IPS-NIHi7 (cell line): Measurements from ENCODE around the gene HHATL.
A peak's percentile ranks its signal among the peaks of the same experiment; 100 is the strongest.

Source experiments
- DNase-seq: peaks from one replicate; pipeline ENCODE4 v3.0.0; 2012; ENCODE audit warnings: mixed read lengths; ENCODE audit errors: extremely low spot score

Gene HHATL

GRCh38 chr3:42664438-42664803, 38.2 kb downstream of the HHATL start:
- DNase-seq: no peak

GRCh38 chr3:42663581-42664437, 38.8 kb downstream of the HHATL start:
- DNase-seq: no peak

- no peak for DNase-seq
These were observed 39.6 kb downstream of the HHATL start for GRCh38 chr3:42662813-42663535.

GRCh38 chr3:42662037-42662812, 40.4 kb downstream of the HHATL start:
- no peak for DNase-seq

GRCh38 chr3:42661593-42662022, 41.0 kb downstream of the HHATL start:
- no peak for DNase-seq

- DNase-seq: peak; percentile 58
These were observed 41.7 kb downstream of the HHATL start for GRCh38 chr3:42660898-42661297.

- peak; percentile 14 for DNase-seq
These were observed 42.4 kb downstream of the HHATL start for GRCh38 chr3:42660131-42660715.

GRCh38 chr3:42659451-42660130, 43.0 kb downstream of the HHATL start:
- DNase-seq: no peak

GRCh38 chr3:42658771-42659390, 43.7 kb downstream of the HHATL start:
- no peak for DNase-seq

- DNase-seq: no peak
These were observed 44.4 kb downstream of the HHATL start for GRCh38 chr3:42658091-42658770.

GRCh38 chr3:42657675-42658074, 44.9 kb downstream of the HHATL start:
- no peak for DNase-seq

GRCh38 chr3:42656680-42657610, 45.7 kb downstream of the HHATL start:
- no peak for DNase-seq

GRCh38 chr3:42655980-42656679, 46.5 kb downstream of the HHATL start:
- peak; percentile 18 for DNase-seq

- peak; percentile 22 for DNase-seq
These were observed 47.2 kb downstream of the HHATL start for GRCh38 chr3:42655331-42655888.

GRCh38 chr3:42654331-42655201, 48.0 kb downstream of the HHATL start:
- peak; percentile 85 for DNase-seq

- DNase-seq: peak; percentile 29
These were observed 48.9 kb downstream of the HHATL start, which contains the start of gene ZBTB47 for GRCh38 chr3:42653560-42654330. TSS of gene ZBTB47 (plus strand) at chr3:42653697. CDS start at chr3:42658356, 4,659 bp downstream.

GRCh38 chr3:42653303-42653559, 49.4 kb downstream of the HHATL start:
- DNase-seq: no peak
